ENCODE measurements around the gene THADA.

GRCh38 chr2:43203373-43203772 is 392.5 kb downstream of the THADA start:
- TF ChIP-seq NR2C2 (CRISPR knock-in tag; IDR thresholded peaks at IDR 0.05) (no peak), CTCF (IDR thresholded peaks at IDR 0.05) (no peak), ZNF232 (CRISPR knock-in tag; IDR thresholded peaks at IDR 0.05) (no peak), STAT6 (CRISPR knock-in tag; conservative IDR thresholded peaks at IDR 0.05; ENCODE audit: low read depth) (no peak), USF1 (CRISPR knock-in tag; IDR thresholded peaks at IDR 0.05) (no peak), FOXK1 (CRISPR knock-in tag; IDR thresholded peaks at IDR 0.05) (no peak)
